PC-3 (cell line): Measurements from ENCODE around the gene MAP1S.

ENCODE experiments used
- CTCF ChIP-seq: fragments of 300-600 bp; sonication (generic); conservative IDR thresholded peaks from 2 replicates; pipeline ENCODE4 v1.5.1; 2017; ENCODE audit warnings: antibody characterized with exemption, low read depth, mild to moderate bottlenecking, low read length
- EZH2 ChIP-seq: fragments of 300-600 bp; sonication (generic); IDR thresholded peaks from one replicate; pipeline ENCODE4 v1.6.1; 2017; ENCODE audit warnings: antibody characterized with exemption, mild to moderate bottlenecking, low read length; ENCODE audit not compliant: unreplicated experiment
- EZH2phosphoT487 ChIP-seq: fragments of 300-600 bp; sonication (generic); IDR thresholded peaks from 2 replicates; pipeline ENCODE4 v1.6.1; 2018; ENCODE audit warnings: mild to moderate bottlenecking, antibody characterized with exemption, low read length, borderline replicate concordance

- TF ChIP-seq CTCF (no peak), EZH2 (no peak), EZH2phosphoT487 (no peak)
Observed at GRCh38 chr19:17679526-17680229, 39.6 kb upstream of the MAP1S start.
